Activated naive CD4-positive, alpha-beta T cell treated with anti-CD3 and anti-CD28 coated beads for 36 hours (primary cell): Measurements from ENCODE around the gene MYRF. TPM values are rescaled to one million over a fixed set of nuclear protein-coding genes. Genes with fewer than 3 reads are reported as not detected.

Experiments used
- CTCF ChIA-PET: fragments of 350-600 bp; sonication (Branson Sonifier 250); formaldehyde crosslinking; loops from one replicate; lab custom pipeline; 2021; ENCODE audit warnings: antibody characterized with exemption; lab: Charles Lee
- DNase-seq: peaks from one replicate; pipeline ENCODE4 v3.0.0-alpha.2; 2020
- H3K27ac Mint-ChIP-seq: one replicate; pipeline ENCODE4 v1.8.0; 2021; ENCODE audit warnings: mild to moderate bottlenecking, mixed read lengths
- H3K27me3 Mint-ChIP-seq: one replicate; pipeline ENCODE4 v1.8.0; 2021; ENCODE audit warnings: low read depth, mixed read lengths
- H3K36me3 Mint-ChIP-seq: one replicate; pipeline ENCODE4 v1.8.0; 2021; ENCODE audit warnings: low read depth, mixed read lengths
- H3K4me1 Mint-ChIP-seq: one replicate; pipeline ENCODE4 v1.8.0; 2021; ENCODE audit warnings: low read depth, mixed read lengths
- H3K4me3 Mint-ChIP-seq: one replicate; pipeline ENCODE4 v1.8.0; 2021; ENCODE audit warnings: mild to moderate bottlenecking, moderate library complexity, mixed read lengths
- H3K9me3 Mint-ChIP-seq: one replicate; pipeline ENCODE4 v1.8.0; 2021; ENCODE audit warnings: mixed read lengths
- intact Hi-C: fragments of 100-400 bp; cut with micrococcal nuclease; formaldehyde crosslinking; loops from one replicate; pipeline ENCODE4 v1.15.1; 2023
- total RNA-seq, 2 experiments: library from RNA; stranded (reverse); gene quantifications; one replicate each; pipeline ENCODE4 v1.2.3, GENCODE V29; 2021

MYRF gene
- total RNA-seq, 2 experiments from 2014 or later = 0.27 to 0.48 TPM

DNA sequence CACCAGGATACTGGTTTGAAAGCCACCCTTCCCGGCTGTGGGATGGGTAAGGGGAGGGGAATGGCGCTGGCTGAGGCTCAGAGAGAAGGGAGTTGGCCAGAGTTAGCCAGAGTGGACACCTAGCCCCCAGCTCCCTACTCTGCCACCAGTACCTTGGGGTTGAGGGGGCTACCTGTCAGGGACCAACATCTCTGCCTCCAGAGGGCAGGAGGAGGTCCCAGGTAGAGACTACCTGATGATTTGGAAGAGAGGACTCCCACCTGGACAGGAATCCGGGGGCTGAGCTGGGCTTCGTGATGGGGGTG, 3.7 kb downstream of the MYRF start:
- no peak overlapping the region for H3K4me3 Mint-ChIP-seq
- peaks cover 13% of the 10 kb centered on the region for H3K4me1 Mint-ChIP-seq
- no peak overlapping the region for H3K27ac Mint-ChIP-seq
- DNase-seq = no peak
- peaks cover 14% of the 10 kb centered on the region for H3K27me3 Mint-ChIP-seq
- no peaks in the 10 kb centered on the region for H3K36me3 Mint-ChIP-seq
- no peaks in the 10 kb centered on the region for H3K9me3 Mint-ChIP-seq
- intact Hi-C loops = no loop called here
- CTCF ChIA-PET = no interaction called here

DNA sequence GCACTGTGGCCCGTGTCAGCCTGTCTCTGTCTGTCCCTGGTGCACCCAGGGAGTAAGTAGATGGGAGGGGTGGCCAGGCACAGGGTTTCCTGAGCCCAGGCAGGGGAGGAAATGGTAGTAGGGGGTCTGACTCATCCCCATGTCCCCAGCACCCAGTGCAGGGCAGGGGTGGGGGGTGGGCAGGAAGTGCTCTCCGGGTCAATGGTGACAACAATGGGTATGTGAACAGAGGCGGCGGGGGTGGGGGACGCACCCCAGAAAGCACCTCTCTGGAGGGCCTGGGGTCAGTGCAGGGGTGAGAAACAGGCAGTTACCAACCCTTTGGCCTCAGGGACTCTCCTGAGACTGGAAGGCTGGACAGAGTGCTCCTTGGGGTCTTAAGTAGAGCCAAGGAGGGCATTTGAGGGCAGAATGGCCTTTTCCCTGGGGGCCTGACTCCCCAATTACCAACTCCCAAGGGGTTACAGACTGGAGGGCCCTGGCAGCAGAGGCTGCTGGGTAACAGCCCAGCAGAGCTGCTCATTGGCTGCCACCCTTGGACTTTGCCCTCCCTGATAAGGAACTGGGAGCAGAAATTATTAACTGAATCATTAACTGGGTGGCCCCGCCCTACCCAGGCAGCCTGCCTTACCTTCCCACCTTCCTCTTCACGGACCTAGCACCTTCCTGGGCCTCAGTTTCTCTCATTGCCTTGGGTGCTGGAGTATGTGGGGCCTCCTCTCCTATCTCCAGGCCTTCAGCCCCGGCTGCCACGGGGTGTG, 4.2 kb downstream of the MYRF start:
- Mint-ChIP-seq H3K9me3 (no peaks in the 10 kb centered on the region), H3K4me3 (no peak overlapping the region), H3K4me1 (peaks cover 13% of the 10 kb centered on the region), H3K36me3 (no peaks in the 10 kb centered on the region), H3K27ac (no peak overlapping the region), H3K27me3 (peaks cover 12% of the 10 kb centered on the region)
- peak; percentile 57 for DNase-seq
- intact Hi-C loops = no loop called here
- CTCF ChIA-PET = no interaction called here

DNA sequence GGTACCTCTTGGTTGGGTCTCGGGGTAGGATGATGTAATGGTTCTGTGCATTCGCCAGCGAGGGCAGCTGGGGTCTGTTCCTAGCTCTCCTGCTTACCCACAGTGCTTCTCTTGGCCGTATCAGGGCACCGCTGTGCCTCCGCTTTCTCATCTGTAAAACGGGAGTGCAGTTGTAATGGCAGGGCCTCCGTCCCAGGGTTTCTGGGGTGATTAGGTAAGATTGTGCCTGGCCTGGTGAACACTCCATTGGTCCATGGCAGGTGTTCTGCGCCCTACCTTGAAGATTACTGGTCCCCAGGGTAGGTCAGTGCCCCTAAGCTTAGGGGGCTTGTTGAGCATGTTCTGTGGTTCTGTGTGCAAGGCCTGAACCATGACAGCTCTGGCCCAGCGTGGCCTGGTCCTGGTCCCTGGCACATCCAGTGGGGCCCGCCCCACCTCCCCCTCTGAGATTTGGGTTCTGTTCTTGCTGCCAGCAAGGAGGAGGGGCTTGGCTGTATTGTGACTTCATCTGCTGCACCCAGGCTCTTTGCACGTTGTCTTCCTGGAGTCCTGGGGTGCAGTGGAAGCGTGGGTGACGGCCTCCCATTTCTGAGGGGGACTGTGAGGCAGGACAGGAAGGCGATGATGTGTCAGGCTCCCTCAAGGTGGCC, 4.9 kb downstream of the MYRF start:
- no peak overlapping the region for H3K4me3 Mint-ChIP-seq
- CTCF ChIA-PET = interaction anchor here (1.0 kb wide), 1 partner anchor 10 kb away, joined by 3 read pairs; no protein-coding TSS in a partner anchor

DNA sequence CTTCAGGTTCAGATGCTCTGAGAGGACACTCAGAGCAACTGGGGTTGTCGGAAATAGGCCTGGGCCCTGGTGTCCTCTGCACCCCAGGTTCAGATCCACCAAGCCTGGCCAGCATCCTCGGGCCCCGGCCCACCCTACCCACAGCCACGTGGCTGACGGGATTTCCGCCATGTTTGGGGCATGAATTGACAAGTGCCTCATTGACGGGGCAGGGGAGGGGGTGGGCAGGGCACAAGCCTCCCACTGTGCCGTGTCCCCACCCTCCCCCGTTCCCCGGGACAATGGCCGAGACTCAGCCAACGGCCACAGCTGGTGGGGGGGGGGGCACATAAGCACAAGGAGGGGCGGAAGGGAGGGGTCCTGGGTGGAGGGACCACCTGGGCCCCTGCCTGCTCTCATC, 8.5 kb downstream of the MYRF start:
- no peak for DNase-seq
- peaks cover 6% of the 10 kb centered on the region for H3K4me1 Mint-ChIP-seq
- no peaks in the 10 kb centered on the region for H3K27me3 Mint-ChIP-seq
- no peak overlapping the region for H3K4me3 Mint-ChIP-seq
- no peak overlapping the region for H3K27ac Mint-ChIP-seq
- no peaks in the 10 kb centered on the region for H3K36me3 Mint-ChIP-seq
- CTCF ChIA-PET = no interaction called here
- H3K9me3 Mint-ChIP-seq = no peaks in the 10 kb centered on the region
- intact Hi-C loops = no loop called here

More for the DNA sequence above, 4.9 kb downstream of the MYRF start:
- Mint-ChIP-seq H3K36me3 (no peaks in the 10 kb centered on the region), H3K27me3 (peaks cover 8% of the 10 kb centered on the region), H3K4me1 (peaks cover 9% of the 10 kb centered on the region), H3K27ac (no peak overlapping the region), H3K9me3 (no peaks in the 10 kb centered on the region)
- no peak for DNase-seq
- intact Hi-C loops = no loop called here

DNA sequence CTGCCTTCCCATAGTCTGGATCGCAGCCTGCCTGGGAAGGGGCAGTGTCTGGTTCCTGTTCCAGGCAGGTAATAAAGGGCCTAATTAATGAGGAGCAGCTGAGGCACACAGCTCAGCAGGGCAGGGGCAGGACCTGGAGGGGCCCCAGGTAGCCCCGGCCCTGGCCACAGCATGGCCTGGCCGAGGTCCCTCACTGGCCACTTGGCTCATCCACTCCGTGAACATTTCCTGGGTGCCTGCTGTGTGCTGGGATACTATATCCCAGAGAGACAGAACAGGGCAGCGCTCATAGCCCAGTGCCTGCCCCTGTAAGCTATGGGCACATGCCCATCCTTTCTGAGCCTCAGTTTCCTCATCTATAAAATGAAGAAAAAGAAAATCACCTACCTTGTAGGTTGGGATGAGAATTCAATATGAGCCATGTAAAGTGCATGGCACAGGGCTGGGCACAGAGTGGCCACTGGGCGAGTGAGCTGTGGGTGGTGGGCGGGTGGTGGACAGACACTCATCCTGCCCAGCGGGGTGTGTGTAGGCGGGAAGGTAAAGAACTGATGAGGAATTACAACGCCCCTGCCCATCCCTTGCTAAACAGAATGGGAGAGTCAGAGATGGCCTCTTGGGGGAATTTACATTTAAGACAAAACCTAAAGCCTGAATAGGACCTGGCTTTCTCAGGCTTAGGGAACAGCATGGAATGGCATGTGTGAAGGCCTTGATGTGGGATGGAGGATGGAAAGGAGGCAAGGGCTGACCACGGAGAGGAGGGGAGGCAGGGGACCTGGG, 9.2 kb downstream of the MYRF start:
- CTCF ChIA-PET = no interaction called here
- DNase-seq = no peak
- no peaks in the 10 kb centered on the region for H3K4me1 Mint-ChIP-seq
- no peak overlapping the region for H3K27ac Mint-ChIP-seq
- intact Hi-C loops = no loop called here
- no peaks in the 10 kb centered on the region for H3K36me3 Mint-ChIP-seq
- no peaks in the 10 kb centered on the region for H3K9me3 Mint-ChIP-seq
- H3K27me3 Mint-ChIP-seq = no peaks in the 10 kb centered on the region
- no peak overlapping the region for H3K4me3 Mint-ChIP-seq

DNA sequence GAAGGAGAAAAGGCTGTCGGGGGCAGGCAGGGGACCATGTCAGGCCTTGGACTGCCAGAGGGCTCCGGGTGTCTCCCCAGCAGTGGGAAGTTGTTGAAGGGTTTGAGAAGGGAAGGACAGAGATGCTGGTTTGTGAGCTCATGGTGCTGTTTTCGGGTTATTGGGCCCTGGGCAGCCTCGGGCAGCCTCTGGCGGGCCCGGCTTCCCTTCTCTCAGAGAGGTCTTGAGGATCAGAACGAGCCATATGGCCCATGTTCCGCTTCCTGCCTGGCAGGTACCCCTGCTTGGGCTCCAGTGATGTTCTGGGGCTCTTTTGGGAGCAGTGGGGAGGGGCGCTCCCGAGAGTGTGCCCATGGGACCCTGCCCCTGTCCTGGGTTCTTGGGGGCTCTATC, 9.8 kb downstream of the MYRF start:
- H3K4me3 Mint-ChIP-seq = no peak overlapping the region
- no peaks in the 10 kb centered on the region for H3K9me3 Mint-ChIP-seq
- no peaks in the 10 kb centered on the region for H3K36me3 Mint-ChIP-seq
- DNase-seq = no peak
- CTCF ChIA-PET = no interaction called here
- intact Hi-C loops = no loop called here
- no peaks in the 10 kb centered on the region for H3K27me3 Mint-ChIP-seq
- no peak overlapping the region for H3K27ac Mint-ChIP-seq
- no peaks in the 10 kb centered on the region for H3K4me1 Mint-ChIP-seq

DNA sequence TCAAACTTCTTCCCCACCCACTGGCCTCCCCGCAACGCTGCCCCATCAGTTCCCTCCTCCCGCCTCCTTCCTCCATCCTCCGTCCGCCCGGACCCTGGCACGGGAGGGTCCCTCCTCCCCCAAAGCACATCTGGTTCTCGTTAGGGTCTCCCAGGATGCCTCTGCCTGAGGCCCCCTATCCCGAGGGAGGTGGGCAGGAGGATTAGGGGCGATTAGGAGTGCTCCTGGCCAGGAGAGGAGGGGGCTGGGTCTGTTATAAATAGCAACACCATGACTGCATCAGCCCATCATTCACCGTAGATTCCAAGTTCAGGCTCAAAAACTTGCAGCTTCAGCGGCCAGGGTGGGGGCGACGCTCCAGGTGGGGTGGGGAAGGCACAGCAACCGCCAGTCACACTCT, 10.4 kb downstream of the MYRF start:
- no peak for DNase-seq
- CTCF ChIA-PET = no interaction called here
- H3K9me3 Mint-ChIP-seq = no peaks in the 10 kb centered on the region
- no peaks in the 10 kb centered on the region for H3K4me1 Mint-ChIP-seq
- intact Hi-C loops = no loop called here
- no peaks in the 10 kb centered on the region for H3K36me3 Mint-ChIP-seq
- H3K4me3 Mint-ChIP-seq = no peak overlapping the region
- no peaks in the 10 kb centered on the region for H3K27me3 Mint-ChIP-seq
- no peak overlapping the region for H3K27ac Mint-ChIP-seq

DNA sequence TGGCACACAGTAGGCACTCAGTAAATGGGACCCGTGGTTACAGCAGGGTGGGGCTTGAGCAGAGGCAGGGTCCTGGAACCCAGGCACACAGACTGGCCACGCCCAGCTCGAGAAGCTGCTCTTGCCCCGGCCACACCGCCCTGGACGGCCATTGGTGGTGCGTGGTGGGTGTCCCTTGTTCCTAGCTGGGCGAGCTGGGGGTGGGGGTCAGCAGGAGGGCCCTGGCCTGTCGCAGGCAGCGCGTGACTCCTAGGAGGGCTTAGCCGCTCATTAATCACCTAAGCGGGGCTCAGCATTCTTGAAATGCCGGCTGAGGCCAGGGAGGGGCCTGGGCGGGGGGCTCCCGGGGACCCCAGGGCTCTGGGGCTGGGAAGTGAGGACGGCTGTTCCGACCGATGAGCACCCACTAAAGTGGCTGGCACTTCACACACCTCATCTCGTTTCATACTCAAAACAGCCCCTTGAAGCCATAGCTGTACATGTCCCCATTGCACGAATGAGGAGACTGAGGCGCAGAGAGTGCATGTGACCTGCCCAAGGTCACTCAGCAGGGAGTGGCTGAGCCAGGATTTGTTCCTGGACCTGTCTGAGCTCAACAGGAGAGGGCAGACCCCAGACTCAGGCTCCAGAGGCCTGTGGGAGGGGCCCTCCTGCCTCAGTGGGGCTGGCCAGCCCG, 11.6 kb downstream of the MYRF start:
- no peaks in the 10 kb centered on the region for H3K27me3 Mint-ChIP-seq
- no peak overlapping the region for H3K4me3 Mint-ChIP-seq
- no peak overlapping the region for H3K27ac Mint-ChIP-seq
- no peaks in the 10 kb centered on the region for H3K9me3 Mint-ChIP-seq
- intact Hi-C loops = no loop called here
- CTCF ChIA-PET = interaction anchor here (1.5 to 1.6 kb wide), 2 partner anchors 15 to 344 kb away, joined by 3 to 5 read pairs; no protein-coding TSS in a partner anchor
- no peak for DNase-seq
- no peaks in the 10 kb centered on the region for H3K36me3 Mint-ChIP-seq
- H3K4me1 Mint-ChIP-seq = no peaks in the 10 kb centered on the region

DNA sequence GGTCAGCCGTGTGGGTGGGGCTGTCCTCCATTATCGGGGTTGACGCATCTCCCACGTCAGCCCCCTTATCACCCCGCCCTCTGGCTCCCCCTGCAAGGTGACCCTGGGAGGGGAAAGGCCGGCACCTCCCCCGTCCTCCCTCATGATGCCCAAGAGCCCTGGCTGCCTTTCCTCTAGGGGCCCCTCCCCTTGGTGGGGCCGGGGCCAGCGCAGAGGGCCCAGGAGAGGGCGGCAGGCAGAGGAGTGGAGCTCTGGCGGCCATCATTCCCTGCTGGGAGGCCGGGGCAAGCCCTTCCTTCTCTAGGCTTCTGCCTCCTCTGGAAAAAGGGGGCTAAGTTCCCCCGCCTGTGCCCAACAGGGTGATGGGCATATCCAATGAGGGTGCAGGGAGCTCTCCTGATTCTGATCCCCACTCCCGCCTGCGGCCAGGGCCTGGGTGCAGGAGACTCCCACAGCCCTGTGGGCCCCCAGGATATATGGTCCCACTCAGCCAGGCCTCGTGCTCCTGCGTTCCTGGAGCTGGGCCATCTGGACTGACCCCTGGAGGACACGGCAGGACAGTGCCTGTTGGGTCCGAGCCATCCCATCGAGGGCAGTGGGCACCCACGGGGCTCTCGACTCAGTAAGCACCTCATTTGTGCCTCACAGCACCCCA, 12.3 kb downstream of the MYRF start:
- no peak overlapping the region for H3K27ac Mint-ChIP-seq
- H3K27me3 Mint-ChIP-seq = no peaks in the 10 kb centered on the region
- CTCF ChIA-PET = interaction anchor here (1.5 to 1.6 kb wide), 2 partner anchors 15 to 344 kb away, joined by 3 to 5 read pairs; no protein-coding TSS in a partner anchor
- H3K4me1 Mint-ChIP-seq = no peaks in the 10 kb centered on the region
- no peak overlapping the region for H3K4me3 Mint-ChIP-seq
- H3K36me3 Mint-ChIP-seq = no peaks in the 10 kb centered on the region
- no peaks in the 10 kb centered on the region for H3K9me3 Mint-ChIP-seq
- no peak for DNase-seq
- intact Hi-C loops = no loop called here

DNA sequence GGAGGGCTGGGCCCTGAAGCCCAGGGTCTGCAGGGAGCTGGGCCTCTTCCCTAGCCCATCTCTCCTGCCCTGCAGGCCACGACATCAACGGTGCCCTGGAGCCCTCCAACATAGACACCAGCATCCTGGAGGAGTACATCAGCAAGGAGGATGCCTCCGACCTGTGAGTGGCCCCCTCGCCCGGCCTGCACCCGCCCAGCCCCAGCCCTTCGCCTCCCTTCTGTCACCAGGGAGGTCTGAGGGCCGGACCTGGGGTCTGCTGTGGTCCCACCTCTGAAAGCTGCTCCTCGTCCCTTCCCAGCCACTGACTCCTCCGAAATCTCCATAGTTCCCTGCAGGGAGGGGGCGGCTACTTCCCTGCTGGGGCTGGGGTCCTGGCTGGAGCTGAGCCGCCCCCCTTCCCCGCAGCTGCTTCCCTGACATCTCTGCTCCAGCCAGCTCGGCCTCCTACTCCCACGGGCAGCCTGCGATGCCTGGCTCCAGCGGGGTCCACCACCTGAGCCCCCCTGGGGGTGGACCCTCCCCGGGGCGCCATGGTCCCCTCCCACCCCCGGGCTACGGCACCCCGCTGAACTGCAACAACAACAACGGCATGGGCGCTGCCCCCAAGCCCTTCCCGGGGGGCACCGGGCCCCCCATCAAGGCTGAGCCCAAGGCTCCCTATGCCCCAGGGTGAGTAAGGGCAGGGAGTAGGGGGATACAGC, 13.3 kb downstream of the MYRF start:
- intact Hi-C loops = no loop called here
- Mint-ChIP-seq H3K27me3 (no peaks in the 10 kb centered on the region), H3K36me3 (no peaks in the 10 kb centered on the region), H3K27ac (no peak overlapping the region), H3K9me3 (no peaks in the 10 kb centered on the region), H3K4me1 (no peaks in the 10 kb centered on the region), H3K4me3 (no peak overlapping the region)
- DNase-seq = no peak
- CTCF ChIA-PET = interaction anchor here (1.6 kb wide), 1 partner anchor 16 kb away, joined by 5 read pairs; no protein-coding TSS in a partner anchor

DNA sequence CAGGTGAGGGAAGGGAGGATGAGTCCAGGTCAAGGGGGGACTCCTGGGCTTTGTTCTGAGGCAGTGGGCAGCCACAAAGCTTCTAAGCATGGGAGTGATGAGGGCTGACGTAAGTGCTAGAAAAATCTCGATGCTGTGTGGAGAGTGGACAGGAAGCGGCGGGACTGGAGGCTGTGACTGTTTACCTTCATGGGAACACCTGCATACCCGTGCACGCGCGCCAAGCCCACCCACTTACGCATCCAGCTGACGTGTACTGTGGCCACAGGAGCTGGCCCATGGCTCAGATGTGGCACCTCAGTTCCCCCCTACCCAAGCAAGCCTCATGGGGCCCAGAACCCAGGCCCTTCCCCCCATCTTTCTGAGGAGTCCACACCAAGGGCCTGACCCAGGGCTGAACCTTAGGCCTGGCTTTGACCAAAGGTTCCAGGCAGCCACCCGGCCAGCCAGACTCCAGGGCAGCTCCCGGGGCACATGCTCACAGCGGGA, 14.0 kb downstream of the MYRF start:
- no peaks in the 10 kb centered on the region for H3K27me3 Mint-ChIP-seq
- CTCF ChIA-PET = no interaction called here
- H3K4me1 Mint-ChIP-seq = no peaks in the 10 kb centered on the region

More for the DNA sequence above, 14.0 kb downstream of the MYRF start:
- Mint-ChIP-seq H3K9me3 (no peaks in the 10 kb centered on the region), H3K36me3 (no peaks in the 10 kb centered on the region), H3K27ac (no peak overlapping the region), H3K4me3 (no peak overlapping the region)
- intact Hi-C loops = no loop called here
- no peak for DNase-seq
